K562 (cell line): ENCODE results near the gene SNU13. TPM values are rescaled to one million over a fixed set of nuclear protein-coding genes. Genes with fewer than 3 reads are reported as not detected.
A peak's percentile ranks its signal among the peaks of the same experiment; 100 is the strongest.

ENCODE experiments used
- ATAC-seq: fragments of 200-7000 bp; cut with Tn5 transposase; 3 replicates; pipeline ENCODE4 v1.9.1; 2020; ENCODE audit warnings: moderate library complexity
- BruUV-seq: library from RNA; stranded (reverse); fragments of 400-500 nt; replicated peaks from 2 replicates; lab custom pipeline; 2021; lab: Mats Ljungman, UMichigan
- CTCF ChIA-PET: fragments of 300-600 bp; formaldehyde crosslinking; extraction: SDS; loops from one replicate; lab custom pipeline; 2021; ENCODE audit warnings: low intra/inter-chr PET ratio; lab: Yijun Ruan, JAX
- POLR2A ChIA-PET: fragments of 300-600, 350-650 bp; sonication (Branson Sonifier 250); formaldehyde crosslinking; extraction: SDS; loops from one replicate; lab custom pipeline; 2021; ENCODE audit warnings: antibody characterized with exemption, inconsistent platforms; lab: Yijun Ruan, JAX
- DNase-seq, 4 experiments: peaks; one replicate each; pipeline versions ENCODE4 v3.0.0 to v3.0.0-alpha.2; 2011 to 2018; ENCODE audit warnings: low spot score in 3 of 4, mixed read lengths in 3 of 4; ENCODE audit errors: extremely low read depth in 1 of 4
- FAIRE-seq: peaks from 2 replicates; lab custom pipeline; 2011; peaks lifted over from hg19 to GRCh38; lab: Jason Lieb, UNC
- H2AFZ ChIP-seq: 2 replicates; pipeline ENCODE4 v1.6.0; 2011; ENCODE audit warnings: low read depth, low read length, control low read depth, inconsistent platforms
- H3K27ac ChIP-seq: fragments of 200-600 bp; 3 replicates; pipeline ENCODE4 v1.8.0; 2011; ENCODE audit warnings: low read depth, mild to moderate bottlenecking, control low read depth, inconsistent platforms, low read length, moderate library complexity, mixed read lengths; ENCODE audit errors: extremely low read depth
- H3K27me3 ChIP-seq, 2 experiments: fragments of 300-600 bp in 1 of 2; 2 replicates in 1 of 2; 3 replicates in 1 of 2; pipeline versions ENCODE4 v1.6.0 to v1.8.0; 2011; ENCODE audit warnings: inconsistent platforms in 2 of 2, low read length in 2 of 2, mild to moderate bottlenecking in 1 of 2, mixed read lengths in 1 of 2, moderate library complexity in 1 of 2; ENCODE audit not compliant: control insufficient read depth in 2 of 2, insufficient read depth in 2 of 2
- H3K36me3 ChIP-seq: fragments of 300-600 bp; 3 replicates; pipeline ENCODE4 v1.8.0; 2011; ENCODE audit warnings: mild to moderate bottlenecking, low read length, inconsistent platforms; ENCODE audit not compliant: control insufficient read depth, insufficient read depth
- H3K4me1 ChIP-seq, 2 experiments: fragments of 200-600 bp in 1 of 2; replicated peaks in 1 of 2; 2 replicates in 1 of 2; 3 replicates in 1 of 2; pipeline versions ENCODE4 v1.5.1 to v1.8.0; 2011; ENCODE audit warnings: inconsistent platforms in 2 of 2, low read length in 2 of 2, mild to moderate bottlenecking in 1 of 2, mixed read lengths in 1 of 2, moderate library complexity in 1 of 2; ENCODE audit not compliant: control insufficient read depth in 2 of 2, insufficient read depth in 2 of 2
- H3K4me2 ChIP-seq: 2 replicates; pipeline ENCODE4 v1.6.1; 2011; ENCODE audit warnings: low read length, control low read depth, inconsistent platforms, mixed read lengths; ENCODE audit not compliant: insufficient read depth
- H3K4me3 ChIP-seq: fragments of 200-600 bp; sonication (generic), shearing (Covaris generic); 2 replicates; pipeline ENCODE4 v1.5.1; 2016; ENCODE audit warnings: control low read depth, inconsistent platforms
- H3K79me2 ChIP-seq: fragments of 200-600 bp; 3 replicates; pipeline ENCODE4 v1.8.0; 2011; ENCODE audit warnings: low read length, inconsistent platforms; ENCODE audit not compliant: control insufficient read depth, insufficient read depth
- H3K9ac ChIP-seq, 2 experiments: 2 replicates each; pipeline versions ENCODE4 v1.6.0 to v1.6.1; 2011; ENCODE audit warnings: low read depth in 2 of 2, low read length in 2 of 2, control low read depth in 1 of 2, inconsistent platforms in 1 of 2, mild to moderate bottlenecking in 1 of 2, mixed read lengths in 1 of 2; ENCODE audit not compliant: insufficient read depth in 1 of 2
- H3K9me1 ChIP-seq: one replicate; pipeline ENCODE4 v1.6.0; 2011; ENCODE audit warnings: inconsistent platforms, mild to moderate bottlenecking, low read length, moderate library complexity; ENCODE audit not compliant: control insufficient read depth, insufficient read depth
- H3K9me3 ChIP-seq: replicated peaks from 2 replicates; pipeline ENCODE4 v1.5.1; 2011; ENCODE audit warnings: low read depth, low read length, inconsistent platforms; ENCODE audit not compliant: control insufficient read depth, insufficient read depth
- H4K20me1 ChIP-seq: replicated peaks from 2 replicates; pipeline ENCODE4 v1.6.1; 2011; ENCODE audit warnings: low read length, inconsistent platforms, mixed read lengths; ENCODE audit not compliant: control insufficient read depth, insufficient read depth
- RBM15 ChIP-seq: fragments of 200-400 bp; formaldehyde crosslinking; IDR thresholded peaks from 2 replicates; pipeline ENCODE4 v1.6.1; 2018; ENCODE audit warnings: mild to moderate bottlenecking, low read length, moderate library complexity; ENCODE audit not compliant: insufficient read depth
- SPI1 ChIP-seq: IDR thresholded peaks from 2 replicates; pipeline ENCODE4 v1.6.1; 2011; ENCODE audit warnings: low read depth, low read length, control low read depth, borderline replicate concordance
- ZNF644 ChIP-seq: fragments of 200-800 bp; sonication (Bioruptor generic); IDR thresholded peaks from 2 replicates; pipeline ENCODE4 v1.6.1; 2016; ENCODE audit warnings: low read depth, missing genetic modification characterization, missing compliant biosample characterization
- WGBS: fragments of 100-300 bp; shearing (Covaris generic); methylation state at CpG from one replicate; pipeline ENCODE4 v1.1.6; 2016; ENCODE audit warnings: low coverage, mixed read lengths; ENCODE audit not compliant: insufficient coverage; ENCODE audit errors: missing lambda C conversion rate; 5-methylcytosine and 5-hydroxymethylcytosine counted together
- in situ Hi-C: fragments of 300-500 bp; cut with MboI; formaldehyde crosslinking; loops from 4 replicates; pipeline ENCODE4 v1.15.0; 2018; ENCODE audit warnings: inconsistent platforms, mixed read lengths
- intact Hi-C: fragments of 100-400 bp; cut with micrococcal nuclease; formaldehyde crosslinking; loops from 2 replicates; pipeline ENCODE4 v1.14.2; 2022
- polyA plus RNA-seq, 8 experiments: library from polyadenylated mRNA; depleted of rRNA in 4 of 8; stranded (reverse) in 5 of 8; unstranded in 3 of 8; fragments of >200 nt; fragmentation: Nextera tagmentation in 2 of 8; fragmentation: Illumina TruSeq in 1 of 8; extraction: Ambion mirVana in 2 of 8; extraction: Trizol in 1 of 8; gene quantifications; 2 replicates each; pipeline versions ENCODE4 v1.2.1 to v1.2.3, GENCODE V29; 2011 to 2014; ENCODE audit warnings: inconsistent platforms in 1 of 8, missing spikeins in 1 of 8
- total RNA-seq, 7 experiments: library from RNA; depleted of rRNA in 6 of 7; stranded (reverse); fragments of >200 nt in 6 of 7; fragmentation: Illumina TruSeq in 2 of 7; extraction: Trizol in 2 of 7; gene quantifications; 2 replicates each; pipeline versions ENCODE4 v1.2.1 to v1.2.3, GENCODE V29; 2011 to 2021; ENCODE audit warnings: low replicate concordance in 1 of 7

Gene SNU13
- total and polyA plus RNA-seq, 9 of the 15 experiments (the other 6 are each of a cell fraction or from before 2014, with no cell fraction given) = 185 to 981 (median 283) TPM

DNA sequence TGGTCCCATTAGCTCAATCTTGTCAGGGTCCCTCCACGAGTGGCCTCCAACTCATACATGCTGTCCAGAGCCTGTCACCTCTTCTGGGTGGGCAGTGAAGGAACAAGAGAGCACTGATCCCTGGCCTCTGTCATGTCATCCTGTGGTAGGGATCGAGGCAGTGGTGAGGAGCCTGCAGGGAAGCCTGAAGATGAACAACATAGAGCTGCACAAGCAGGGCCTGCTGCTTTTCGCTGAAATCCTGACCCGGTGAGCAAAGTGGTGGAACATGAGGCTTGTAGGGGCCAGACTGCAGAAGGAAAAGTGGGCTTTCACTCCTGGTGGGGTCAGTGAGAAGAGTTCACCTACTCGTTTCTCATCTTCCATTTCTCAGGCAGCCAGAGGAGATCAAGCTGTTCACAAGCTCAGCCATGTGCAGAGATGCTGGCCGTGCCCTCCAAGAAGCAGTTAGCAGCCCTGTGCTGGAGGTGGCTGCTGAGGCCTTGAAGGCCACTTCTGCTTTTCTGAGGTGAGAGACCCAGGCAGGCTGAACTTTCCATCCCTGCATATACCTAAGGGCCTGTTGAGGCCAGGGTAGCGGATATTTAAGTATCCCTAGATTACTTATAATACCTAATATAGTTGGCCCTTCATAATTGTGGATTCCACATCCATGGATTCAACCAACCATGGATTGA, 43.6 kb upstream of the SNU13 start:
- Histone ChIP-seq H3K9me1 (no peaks in the 10 kb centered on the region), H3K36me3 (no peaks in the 10 kb centered on the region), H3K27me3 (no peaks in the 10 kb centered on the region), H3K9ac (no peak overlapping the region; a peak in 1 of 4 replicates), H3K4me2 (no peak overlapping the region), H4K20me1 (no peaks in the 10 kb centered on the region), H2AFZ (no peak overlapping the region), H3K4me1 (no peaks in the 10 kb centered on the region), H3K4me3 (no peak overlapping the region), H3K79me2 (no peaks in the 10 kb centered on the region), H3K9me3 (no peaks in the 10 kb centered on the region), H3K27ac (no peak overlapping the region)
- intact Hi-C loops (no loop called here), in situ Hi-C loops (no loop called here)
- WGBS = 17% methylated on average over 6 of the region's 7 CpGs
- no peak for ATAC-seq
- ChIA-PET POLR2A (interaction anchor here (0.6 to 1.0 kb wide), 3 partner anchors 43 to 146 kb away, joined by 3 read pairs; partner anchors contain the start of gene SNU13), CTCF (no interaction called here)
- TF ChIP-seq SPI1 = peak; percentile 82; the same call in 1 of the 2 replicates
- no peak for TF ChIP-seq ZNF644
- no peak for DNase-seq
- FAIRE-seq = no peak
- no TSS peak for BruUV-seq

DNA sequence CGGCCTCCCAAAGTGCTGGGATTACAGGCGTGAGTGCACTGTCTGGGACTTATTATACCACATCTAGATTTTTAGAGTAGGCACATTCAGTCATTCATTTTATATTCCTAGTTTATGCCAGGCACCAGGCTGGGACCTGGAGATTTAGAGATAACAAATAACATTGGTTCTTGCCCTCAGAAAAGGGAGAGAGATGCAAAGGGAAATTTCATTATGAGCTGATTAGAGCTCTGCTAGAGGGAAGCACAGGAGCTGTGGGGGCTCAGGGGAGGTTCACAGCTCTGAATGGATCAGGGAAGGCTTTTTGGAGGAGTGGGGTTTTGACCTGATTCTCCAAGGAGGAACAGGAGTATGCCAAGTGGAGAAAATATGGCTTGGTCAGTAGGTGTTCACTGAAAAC, 42.9 kb upstream of the SNU13 start:
- Histone ChIP-seq H3K4me3 (no peak overlapping the region), H3K9ac (no peak overlapping the region), H4K20me1 (no peaks in the 10 kb centered on the region), H3K36me3 (no peaks in the 10 kb centered on the region), H3K27ac (no peak overlapping the region), H3K9me3 (no peaks in the 10 kb centered on the region), H3K4me2 (no peak overlapping the region), H3K9me1 (no peaks in the 10 kb centered on the region), H3K79me2 (no peaks in the 10 kb centered on the region), H3K4me1 (no peaks in the 10 kb centered on the region), H3K27me3 (no peaks in the 10 kb centered on the region), H2AFZ (no peak overlapping the region)
- POLR2A ChIA-PET = interaction anchor here (0.6 to 1.0 kb wide), 2 partner anchors 43 to 48 kb away, joined by 3 read pairs; partner anchors contain the start of gene SNU13
- TF ChIP-seq RBM15 = no peak
- WGBS = 20% methylated on average over 2 of the region's 2 CpGs
- in situ Hi-C loops = no loop called here
- no peak for ATAC-seq
- CTCF ChIA-PET = no interaction called here
- BruUV-seq = no TSS peak
- FAIRE-seq = no peak
- no peak for DNase-seq
- intact Hi-C loops = no loop called here
